ENCODE measurements around the gene HORMAD2. TPM values are rescaled to one million over a fixed set of nuclear protein-coding genes. Genes with fewer than 3 reads are reported as not detected.
"Not testable (repeated sequence)": the region's sequence is repeated elsewhere in the genome, so short reads cannot be mapped to it uniquely, and the experiment has no call there.

Gene HORMAD2
- total RNA-seq, 1 donor from 2014 or later = not detected

DNA sequence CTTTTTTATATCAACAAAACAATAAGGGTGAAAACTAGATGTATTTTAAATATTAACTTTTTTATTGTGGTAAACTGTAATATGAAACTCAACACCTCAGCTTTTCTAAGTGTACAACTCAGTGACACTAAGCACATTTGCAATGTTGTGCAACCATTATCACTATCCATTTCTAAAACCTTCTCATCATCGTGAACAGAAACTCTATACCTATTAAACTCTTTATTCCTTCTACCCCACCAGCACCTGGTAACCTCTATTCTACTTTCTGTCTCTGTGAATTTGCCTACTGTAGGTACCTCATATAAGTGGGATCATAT, 9.4 kb downstream of the HORMAD2 start:
- TF ChIP-seq, protein P1, sequence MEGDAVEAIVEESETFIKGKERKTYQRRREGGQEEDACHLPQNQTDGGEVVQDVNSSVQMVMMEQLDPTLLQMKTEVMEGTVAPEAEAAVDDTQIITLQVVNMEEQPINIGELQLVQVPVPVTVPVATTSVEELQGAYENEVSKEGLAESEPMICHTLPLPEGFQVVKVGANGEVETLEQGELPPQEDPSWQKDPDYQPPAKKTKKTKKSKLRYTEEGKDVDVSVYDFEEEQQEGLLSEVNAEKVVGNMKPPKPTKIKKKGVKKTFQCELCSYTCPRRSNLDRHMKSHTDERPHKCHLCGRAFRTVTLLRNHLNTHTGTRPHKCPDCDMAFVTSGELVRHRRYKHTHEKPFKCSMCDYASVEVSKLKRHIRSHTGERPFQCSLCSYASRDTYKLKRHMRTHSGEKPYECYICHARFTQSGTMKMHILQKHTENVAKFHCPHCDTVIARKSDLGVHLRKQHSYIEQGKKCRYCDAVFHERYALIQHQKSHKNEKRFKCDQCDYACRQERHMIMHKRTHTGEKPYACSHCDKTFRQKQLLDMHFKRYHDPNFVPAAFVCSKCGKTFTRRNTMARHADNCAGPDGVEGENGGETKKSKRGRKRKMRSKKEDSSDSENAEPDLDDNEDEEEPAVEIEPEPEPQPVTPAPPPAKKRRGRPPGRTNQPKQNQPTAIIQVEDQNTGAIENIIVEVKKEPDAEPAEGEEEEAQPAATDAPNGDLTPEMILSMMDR (IDR thresholded peaks at IDR 0.05; ENCODE audit: borderline replicate concordance) = no peak
- Histone ChIP-seq H3K4me1 (no peaks in the 10 kb centered on the region), H3K9me3 (replicated peaks) (peaks cover 10% of the 10 kb centered on the region), H3K36me3 (no peaks in the 10 kb centered on the region), H3K27me3 (ENCODE audit: low read depth) (peaks cover 45% of the 10 kb centered on the region), H3K4me3 (no peak overlapping the region), H3K27ac (replicated peaks) (no peak overlapping the region)
- intact Hi-C loops (cut with micrococcal nuclease) = no loop called here
- no peak for DNase-seq

DNA sequence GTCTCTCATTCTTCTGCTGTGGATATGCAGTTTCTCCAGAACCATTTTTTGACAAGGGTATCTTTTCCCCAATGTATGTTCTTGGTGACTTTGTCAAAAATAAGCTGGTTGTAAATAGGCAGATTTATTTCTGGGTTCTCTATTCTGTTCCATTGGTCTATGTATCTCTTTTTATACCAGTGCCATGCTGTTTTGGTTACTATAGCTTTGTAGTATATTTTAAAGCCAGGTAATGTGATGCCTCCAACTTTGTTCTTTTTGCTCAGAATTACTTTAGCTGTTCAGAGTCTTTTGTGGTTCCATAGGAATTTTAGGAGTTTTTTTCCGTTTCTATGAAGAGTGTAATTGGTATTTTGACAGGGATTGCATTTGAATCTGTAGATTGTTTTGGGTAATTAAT, 12.4 kb downstream of the HORMAD2 start:
- TF ChIP-seq, protein P1 (IDR thresholded peaks at IDR 0.05; ENCODE audit: borderline replicate concordance) = no peak
- Histone ChIP-seq H3K36me3 (no peaks in the 10 kb centered on the region), H3K9me3 (replicated peaks) (peaks cover 10% of the 10 kb centered on the region), H3K4me1 (no peaks in the 10 kb centered on the region), H3K4me3 (no peak overlapping the region), H3K27ac (replicated peaks) (no peak overlapping the region), H3K27me3 (ENCODE audit: low read depth) (peaks cover 68% of the 10 kb centered on the region)
- DNase-seq = no peak
- intact Hi-C loops (cut with micrococcal nuclease) = no loop called here

DNA sequence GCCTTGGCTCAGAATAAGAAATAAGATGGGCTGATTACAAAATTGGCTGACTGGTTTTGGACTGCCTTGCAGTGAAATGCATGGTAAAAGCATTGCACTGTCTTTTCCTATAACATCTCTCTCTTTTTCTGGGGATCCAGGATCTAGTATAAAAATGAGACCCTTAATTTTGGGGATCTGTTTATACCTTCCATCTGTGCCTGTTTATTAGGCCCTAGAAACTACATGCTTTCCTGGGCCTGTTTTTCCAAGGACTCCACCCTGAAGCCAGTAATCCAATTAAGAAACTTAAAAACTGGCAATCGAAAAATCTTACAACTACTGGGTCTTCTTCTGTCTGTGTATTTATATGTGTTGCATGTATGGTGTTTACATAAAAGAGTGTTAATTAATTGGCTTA, 14.5 kb downstream of the HORMAD2 start:
- Histone ChIP-seq H3K36me3 (no peaks in the 10 kb centered on the region), H3K27me3 (ENCODE audit: low read depth) (peaks cover 84% of the 10 kb centered on the region), H3K4me3 (no peak overlapping the region), H3K27ac (replicated peaks) (no peak overlapping the region), H3K9me3 (replicated peaks) (peaks cover 10% of the 10 kb centered on the region), H3K4me1 (no peaks in the 10 kb centered on the region)
- intact Hi-C loops (cut with micrococcal nuclease) = no loop called here
- TF ChIP-seq, protein P1 (IDR thresholded peaks at IDR 0.05; ENCODE audit: borderline replicate concordance) = no peak
- no peak for DNase-seq

DNA sequence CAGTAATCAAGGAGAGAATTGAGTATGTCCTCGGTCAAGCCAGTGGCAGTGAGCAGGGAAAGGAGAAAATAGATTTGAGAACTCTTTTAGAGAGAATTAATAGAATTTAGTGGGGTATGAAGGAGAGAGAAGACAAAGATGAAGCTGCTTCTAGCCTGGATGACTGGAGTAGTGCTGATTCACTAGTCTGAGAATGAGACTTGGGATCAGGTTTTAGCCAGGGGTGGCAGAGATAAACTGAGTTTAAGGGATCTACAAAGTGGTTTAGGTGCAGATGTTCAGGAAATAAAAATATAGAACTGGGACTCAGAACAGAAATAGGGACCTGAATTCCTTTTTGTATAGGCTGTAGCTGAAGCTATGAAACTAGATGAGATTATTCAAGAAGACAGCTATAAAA, 17.6 kb downstream of the HORMAD2 start:
- TF ChIP-seq, protein P1 (IDR thresholded peaks at IDR 0.05; ENCODE audit: borderline replicate concordance) = no peak
- Histone ChIP-seq H3K27me3 (ENCODE audit: low read depth) (peaks cover 71% of the 10 kb centered on the region), H3K9me3 (replicated peaks) (peaks cover 3% of the 10 kb centered on the region), H3K36me3 (no peaks in the 10 kb centered on the region), H3K27ac (replicated peaks) (no peak overlapping the region), H3K4me1 (no peaks in the 10 kb centered on the region), H3K4me3 (no peak overlapping the region)
- intact Hi-C loops (cut with micrococcal nuclease) = no loop called here
- DNase-seq = no peak

DNA sequence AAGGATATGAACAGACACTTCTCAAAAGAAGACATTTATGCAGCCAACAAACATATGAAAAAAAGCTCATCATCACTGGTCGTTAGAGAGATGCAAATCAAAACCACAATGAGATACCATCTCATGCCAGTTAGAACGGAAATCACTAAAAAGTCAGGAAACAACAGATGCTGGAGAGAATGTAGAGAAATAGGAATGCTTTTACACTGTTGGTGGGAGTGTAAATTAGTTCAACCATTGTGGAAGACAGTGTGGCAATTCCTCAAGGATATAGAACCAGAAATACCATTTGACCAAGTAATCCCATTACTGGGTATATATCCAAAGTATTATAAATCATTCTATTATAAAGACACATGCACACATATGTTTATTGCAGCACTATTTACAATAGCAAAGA, 20.5 kb downstream of the HORMAD2 start:
- DNase-seq; H3K4me1 ChIP-seq; H3K9me3 ChIP-seq (replicated peaks); H3K36me3 ChIP-seq; H3K27ac ChIP-seq (replicated peaks); H3K4me3 ChIP-seq; intact Hi-C loops (cut with micrococcal nuclease): not testable (repeated sequence)
- H3K27me3 ChIP-seq (ENCODE audit: low read depth) = peaks cover 65% of the 10 kb centered on the region

DNA sequence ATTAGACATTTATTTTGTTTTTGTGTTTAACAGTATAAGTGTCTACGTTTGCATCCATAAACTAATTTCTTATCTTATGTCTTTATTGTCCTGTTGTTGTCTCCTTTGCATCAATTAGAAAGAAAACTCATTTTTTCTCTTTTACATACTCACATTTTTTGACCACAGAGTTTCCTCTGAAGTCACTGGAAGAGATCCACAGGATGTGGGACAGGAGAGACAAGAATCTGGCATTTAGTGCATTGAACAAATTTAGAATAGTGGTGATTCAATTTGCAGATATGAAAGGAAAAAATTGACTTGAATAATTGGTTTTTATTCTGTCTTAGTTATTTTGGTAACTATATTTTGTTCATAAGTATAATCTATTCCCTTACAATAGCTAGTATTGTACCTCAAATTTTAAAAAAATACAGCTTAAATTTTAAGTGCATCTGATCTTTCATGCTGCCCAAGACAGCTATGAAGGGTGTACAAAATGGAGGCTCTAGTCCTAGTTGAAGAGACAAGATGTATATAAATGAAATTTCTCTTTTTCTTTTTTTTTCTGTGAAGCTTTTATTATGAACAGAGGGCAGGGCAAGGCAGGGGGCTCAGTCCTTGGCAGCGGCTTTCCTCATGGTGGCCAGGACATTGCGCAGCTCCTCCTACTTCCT, 24.4 kb downstream of the HORMAD2 start:
- Histone ChIP-seq H3K27me3 (ENCODE audit: low read depth) (peaks cover 52% of the 10 kb centered on the region), H3K9me3 (replicated peaks) (no peaks in the 10 kb centered on the region), H3K27ac (replicated peaks) (no peak overlapping the region), H3K4me3 (no peak overlapping the region), H3K36me3 (no peaks in the 10 kb centered on the region), H3K4me1 (no peaks in the 10 kb centered on the region)
- DNase-seq = no peak
- TF ChIP-seq, protein P1 (IDR thresholded peaks at IDR 0.05; ENCODE audit: borderline replicate concordance) = no peak
- intact Hi-C loops (cut with micrococcal nuclease) = loop anchor here (5.0 kb wide), 1 partner anchor 283 kb away; the partner anchor contains the start of gene RNF215

Data from left ventricle myocardium inferior (tissue), 1 donor.